Measurements from ENCODE around the gene LRBA. TPM values are rescaled to one million over a fixed set of nuclear protein-coding genes. Genes with fewer than 3 reads are reported as not detected.

LRBA gene
- polyA plus RNA-seq, 3 donors: 6.4 to 12.9 (median 10.3) TPM

DNA sequence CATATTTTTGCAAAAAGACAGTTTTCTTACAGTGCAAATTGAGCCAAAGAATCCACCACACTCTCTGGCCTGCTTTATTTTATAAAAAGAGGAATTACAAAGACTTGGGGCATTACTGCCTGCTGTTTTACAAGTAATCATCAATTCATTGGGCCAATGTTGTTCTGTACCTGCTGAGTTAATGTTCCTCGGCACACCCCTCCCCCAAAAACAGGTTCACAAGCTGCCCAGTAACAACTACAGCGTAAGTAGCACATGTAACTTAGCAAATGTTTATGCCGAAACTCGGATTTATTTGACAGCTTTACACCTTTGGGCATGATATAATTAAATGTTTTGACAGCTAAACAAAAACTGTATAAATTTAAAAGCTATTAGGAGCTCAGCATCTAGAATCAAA, 647.8 kb downstream of the LRBA start:
- WGBS, 3 donors: 77 to 88% (median 86%) methylated on average over 4 of the region's 4 CpGs
- no peak overlapping the region for H3K27ac ChIP-seq (ENCODE audit: low read depth, low read length)

GRCh38 chr4:150366487-150366999, 648.5 kb downstream of the LRBA start:
- WGBS, 3 donors: 44 to 73% (median 62%) methylated on average over 2 of the region's 2 CpGs
- no peak overlapping the region for H3K27ac ChIP-seq (ENCODE audit: low read depth, low read length)

GRCh38 chr4:150363721-150364688, 651.1 kb downstream of the LRBA start:
- H3K27ac ChIP-seq (ENCODE audit: low read depth, low read length): no peak overlapping the region
- WGBS, 3 donors: 50 to 51% (median 51%) methylated on average over 2 of the region's 2 CpGs

DNA sequence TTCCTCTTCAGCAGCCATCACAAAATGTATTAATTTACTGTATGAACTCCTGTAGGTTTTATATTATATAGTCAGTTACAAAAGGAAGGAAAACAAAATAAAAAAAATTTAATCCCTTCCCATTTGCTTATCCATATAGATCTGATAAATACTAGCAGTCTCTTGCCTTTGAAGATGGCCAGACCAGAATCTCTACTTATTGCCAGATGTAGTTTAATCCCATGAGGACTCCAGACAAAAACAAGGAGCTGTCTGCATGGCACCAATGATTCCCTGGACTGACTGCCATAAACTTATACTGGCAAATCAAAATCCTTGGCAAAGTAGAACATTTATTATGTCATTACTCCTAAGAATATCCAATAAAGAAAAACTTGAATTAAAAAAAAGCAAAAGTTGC, 656.4 kb downstream of the LRBA start:
- H3K27ac ChIP-seq (ENCODE audit: low read depth, low read length): no peak overlapping the region

GRCh38 chr4:150357829-150358228, 657.3 kb downstream of the LRBA start:
- WGBS, 3 donors: 97 to 100% (median 97%) methylated on average over 1 of the region's 1 CpG
- H3K27ac ChIP-seq (ENCODE audit: low read depth, low read length): no peak overlapping the region

DNA sequence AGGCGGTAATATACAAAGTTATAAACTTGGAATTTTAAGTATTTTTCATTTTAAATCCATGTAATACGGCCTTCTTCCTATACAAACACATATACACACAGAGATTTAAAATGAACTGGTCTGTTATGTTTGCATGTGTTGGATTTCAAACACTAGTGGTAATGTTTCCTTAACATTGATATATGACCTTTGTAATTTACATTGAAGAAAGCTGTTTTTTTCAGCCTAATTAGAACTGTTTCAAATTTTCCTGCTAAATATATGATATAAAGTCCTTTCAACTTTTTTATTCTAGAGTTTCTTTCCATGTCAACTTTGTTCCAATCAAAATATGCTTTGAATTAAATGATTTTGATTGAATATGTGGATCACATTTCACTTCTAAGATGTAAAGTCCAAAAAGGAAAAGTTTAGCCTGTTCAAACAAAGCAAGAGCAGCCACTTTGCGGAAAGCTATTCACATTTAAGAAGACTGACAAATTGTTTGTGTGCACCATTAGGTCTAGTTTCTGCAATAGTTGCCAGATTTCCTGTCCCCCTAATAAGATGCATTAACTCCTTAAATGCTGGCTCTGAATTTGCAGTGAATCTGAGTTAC, 659.1 kb downstream of the LRBA start:
- H3K27ac ChIP-seq (ENCODE audit: low read depth, low read length): no peak overlapping the region
- WGBS, 3 donors: 66 to 97% (median 90%) methylated on average over 3 of the region's 3 CpGs

- H3K27ac ChIP-seq (ENCODE audit: low read depth, low read length): no peak overlapping the region
- 68 to 98% (median 97%) methylated on average over 1 of the region's 1 CpG for WGBS, 3 donors
These were observed 659.7 kb downstream of the LRBA start for GRCh38 chr4:150355418-150355817.

GRCh38 chr4:150354214-150354796, 660.8 kb downstream of the LRBA start:
- H3K27ac ChIP-seq (ENCODE audit: low read depth, low read length): no peak overlapping the region
- 85 to 93% (median 89%) methylated on average over 4 of the region's 4 CpGs for WGBS, 3 donors

DNA sequence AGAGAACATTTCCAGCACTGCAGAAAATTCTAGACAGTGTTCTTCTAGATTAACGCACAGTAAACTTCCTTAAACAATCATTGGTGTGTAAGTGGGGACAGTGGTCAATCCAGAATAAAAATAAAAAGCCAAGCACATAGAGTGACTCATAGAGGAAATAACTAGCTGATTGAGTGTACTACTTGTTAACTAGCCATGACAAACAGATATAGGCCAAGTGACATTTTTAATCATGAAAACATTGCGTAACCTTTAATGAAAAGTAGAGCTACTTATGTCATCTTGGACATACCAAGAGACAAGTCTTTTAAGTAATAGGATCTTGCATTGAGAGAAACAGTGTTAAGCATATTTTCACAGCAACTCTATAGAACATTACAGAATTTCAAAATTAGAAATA, 667.0 kb downstream of the LRBA start:
- WGBS, 3 donors: 86 to 96% (median 91%) methylated on average over 2 of the region's 2 CpGs
- H3K27ac ChIP-seq (ENCODE audit: low read depth, low read length): no peak overlapping the region

GRCh38 chr4:150345207-150345744, 669.8 kb downstream of the LRBA start:
- WGBS, 3 donors: 94 to 97% (median 94%) methylated on average over 3 of the region's 3 CpGs
- H3K27ac ChIP-seq (ENCODE audit: low read depth, low read length): no peak overlapping the region

DNA sequence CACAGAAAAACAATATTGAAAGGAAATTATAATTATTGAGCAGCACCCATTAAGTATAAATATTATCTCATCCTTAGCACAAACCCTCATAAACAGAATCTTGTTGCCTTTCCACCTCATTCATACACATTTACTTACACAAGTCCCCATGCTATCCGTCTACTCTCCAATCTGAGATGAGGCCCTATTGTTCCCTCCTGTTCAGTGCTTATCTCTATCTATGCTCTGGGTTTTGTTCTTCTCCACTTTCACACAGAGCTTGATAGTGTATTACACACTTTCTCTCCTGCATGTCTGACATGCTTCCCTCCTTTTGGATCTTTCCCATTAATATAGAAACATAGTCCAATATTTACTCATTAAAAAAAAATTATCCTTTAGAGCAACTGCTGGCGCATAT, 671.3 kb downstream of the LRBA start:
- no peak overlapping the region for H3K27ac ChIP-seq (ENCODE audit: low read depth, low read length)
- WGBS, 3 donors: 94 to 97% (median 96%) methylated on average over 2 of the region's 2 CpGs

DNA sequence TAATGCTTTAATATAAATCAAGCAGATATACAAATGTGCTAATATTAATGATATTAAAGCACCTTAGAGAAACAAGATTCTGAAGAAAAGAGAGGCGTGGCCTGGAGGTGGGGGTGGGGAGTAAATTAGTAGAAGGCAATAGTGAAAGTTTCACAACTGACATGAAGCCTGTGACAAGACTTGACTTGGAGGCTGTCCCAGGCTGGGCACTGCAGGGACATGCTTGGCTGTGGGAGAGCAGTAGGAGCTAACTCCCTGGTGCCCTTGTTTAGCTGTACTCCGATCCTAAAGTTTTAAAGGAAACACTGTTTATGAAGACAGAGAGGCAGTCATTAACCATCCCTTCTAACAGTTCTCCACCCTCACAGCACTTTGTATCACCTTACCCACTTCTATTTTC, 672.1 kb downstream of the LRBA start:
- H3K27ac ChIP-seq (ENCODE audit: low read depth, low read length): no peak overlapping the region
- WGBS, 3 donors: 84 to 88% (median 88%) methylated on average over 2 of the region's 2 CpGs

GRCh38 chr4:150337734-150338133, 677.4 kb downstream of the LRBA start:
- WGBS, 3 donors: 66 to 69% (median 66%) methylated on average over 3 of the region's 3 CpGs
- no peak overlapping the region for H3K27ac ChIP-seq (ENCODE audit: low read depth, low read length)

GRCh38 chr4:150336676-150337412, 678.2 kb downstream of the LRBA start:
- WGBS, 3 donors: 76 to 93% (median 90%) methylated on average over 5 of the region's 5 CpGs
- H3K27ac ChIP-seq (ENCODE audit: low read depth, low read length): no peak overlapping the region

- H3K27ac ChIP-seq (ENCODE audit: low read depth, low read length): no peak overlapping the region
These were observed 682.1 kb downstream of the LRBA start for GRCh38 chr4:150332961-150333360.

GRCh38 chr4:150332086-150332485, 683.0 kb downstream of the LRBA start:
- no peak overlapping the region for H3K27ac ChIP-seq (ENCODE audit: low read depth, low read length)

GRCh38 chr4:150329373-150329772, 685.7 kb downstream of the LRBA start:
- no peak overlapping the region for H3K27ac ChIP-seq (ENCODE audit: low read depth, low read length)

- H3K27ac ChIP-seq (ENCODE audit: low read depth, low read length): no peak overlapping the region
- 89 to 93% (median 92%) methylated on average over 2 of the region's 2 CpGs for WGBS, 3 donors
These were observed 686.6 kb downstream of the LRBA start for GRCh38 chr4:150328496-150328895.
